Femur (tissue), 1 donor: ENCODE results near the gene MLYCD.
"Not testable (repeated sequence)": the region's sequence is repeated elsewhere in the genome, so short reads cannot be mapped to it uniquely, and the experiment has no call there.

Experiments used
- DNase-seq: peaks from one replicate; pipeline ENCODE4 v3.0.0-alpha.2; 2017

MLYCD gene

DNA sequence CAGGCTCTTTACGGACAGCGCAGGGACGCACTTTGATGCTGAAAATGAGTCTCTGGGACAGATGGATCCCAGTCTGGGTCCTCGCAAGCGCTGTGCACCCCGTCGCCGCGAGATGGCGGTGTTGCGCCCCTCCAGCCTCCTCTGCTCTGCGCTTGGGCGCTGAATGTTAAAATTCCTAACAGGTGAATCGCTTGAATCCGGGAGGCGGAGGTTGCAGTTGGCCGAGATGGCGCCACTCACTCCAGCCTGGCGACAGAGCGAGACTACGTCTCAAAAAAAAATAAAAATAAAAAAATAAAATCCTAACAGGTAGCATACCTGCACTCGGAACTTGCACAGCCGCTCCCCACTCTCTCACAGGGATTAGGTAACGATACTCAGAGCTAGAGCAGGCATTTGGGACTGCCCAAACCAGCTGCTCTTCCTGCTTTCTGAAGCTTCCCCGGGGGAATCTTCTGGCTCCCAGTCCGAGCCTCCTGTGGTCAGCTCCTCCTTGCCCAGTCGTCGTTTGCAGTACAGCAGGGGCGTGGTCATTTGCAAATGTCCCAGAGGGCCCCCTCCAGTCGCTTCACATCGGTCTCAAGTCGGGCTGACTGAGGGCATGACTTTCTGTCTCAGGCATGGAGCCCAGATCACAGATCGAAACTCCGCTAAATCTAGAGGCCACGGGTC, 27.9 kb downstream of the MLYCD start:
- DNase-seq, result peak; percentile 80

DNA sequence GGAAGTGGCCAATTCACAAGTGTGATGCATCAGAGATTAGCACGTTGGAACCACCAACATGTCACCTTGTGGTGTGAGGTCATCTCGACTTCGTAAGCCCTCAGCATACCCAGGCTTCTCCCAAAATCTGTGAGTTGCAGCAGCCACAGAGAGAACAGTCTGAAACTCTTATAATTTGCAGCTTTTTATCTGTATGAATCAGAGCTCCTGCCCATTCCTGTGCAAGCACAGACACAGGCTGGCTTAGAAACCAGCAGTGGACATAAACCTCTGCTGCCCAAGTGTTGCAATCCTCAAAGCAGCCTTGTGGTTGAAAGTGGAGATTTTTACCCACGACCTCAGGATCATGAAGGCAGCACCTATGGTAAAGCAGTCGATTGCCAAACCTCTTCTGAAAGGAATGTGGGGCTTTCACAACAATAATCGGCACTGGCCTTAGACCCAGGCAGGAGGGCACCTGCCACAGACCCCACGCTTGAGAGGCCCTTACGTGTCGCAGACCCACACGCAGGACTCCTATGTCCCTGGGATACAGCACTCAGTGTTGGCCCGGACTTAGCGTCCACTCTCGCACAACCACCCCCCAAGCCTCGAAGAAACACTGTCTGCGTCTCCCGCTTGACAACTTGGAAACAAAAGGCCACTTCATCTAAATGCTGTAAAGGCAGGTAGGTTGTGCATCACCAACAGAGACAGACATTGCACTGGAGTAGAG, 29.6 kb downstream of the MLYCD start:
- DNase-seq, result no peak

DNA sequence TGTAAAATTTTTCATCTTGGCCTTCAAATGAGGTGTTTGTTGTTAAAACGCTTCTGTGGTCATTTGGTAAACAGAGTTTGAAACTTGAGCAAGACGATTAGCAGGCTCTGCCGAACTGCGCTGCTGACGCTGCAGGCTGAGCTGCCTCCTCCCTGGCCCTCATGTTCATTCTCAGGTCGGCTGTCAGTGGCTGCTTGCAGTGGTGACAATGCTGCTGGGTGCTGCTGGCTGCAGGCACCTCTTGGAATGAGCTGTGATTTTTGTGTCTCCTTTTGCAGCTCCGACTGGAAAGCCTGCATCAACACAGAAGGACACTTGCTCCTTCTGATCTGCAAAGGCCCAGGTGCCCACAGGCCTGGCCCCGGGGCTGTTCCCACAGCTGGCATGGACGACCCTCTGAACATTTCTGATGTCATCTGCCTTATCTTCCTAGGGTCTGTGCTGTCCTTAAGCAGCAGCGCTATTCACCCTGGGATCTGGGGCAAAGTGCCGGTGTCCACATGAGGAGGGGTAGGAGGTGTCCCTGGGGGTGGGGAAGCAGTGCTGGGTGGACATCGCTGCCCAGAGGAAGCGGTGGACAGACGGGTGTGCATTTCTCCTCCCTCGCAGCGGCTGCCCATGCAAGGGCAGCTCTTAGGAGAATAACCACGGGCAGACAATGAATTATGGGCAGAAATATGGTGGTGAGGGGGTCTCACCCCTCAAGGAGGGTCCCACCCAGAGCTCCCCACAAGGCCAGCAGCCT, 31.1 kb downstream of the MLYCD start:
- DNase-seq, result no peak

DNA sequence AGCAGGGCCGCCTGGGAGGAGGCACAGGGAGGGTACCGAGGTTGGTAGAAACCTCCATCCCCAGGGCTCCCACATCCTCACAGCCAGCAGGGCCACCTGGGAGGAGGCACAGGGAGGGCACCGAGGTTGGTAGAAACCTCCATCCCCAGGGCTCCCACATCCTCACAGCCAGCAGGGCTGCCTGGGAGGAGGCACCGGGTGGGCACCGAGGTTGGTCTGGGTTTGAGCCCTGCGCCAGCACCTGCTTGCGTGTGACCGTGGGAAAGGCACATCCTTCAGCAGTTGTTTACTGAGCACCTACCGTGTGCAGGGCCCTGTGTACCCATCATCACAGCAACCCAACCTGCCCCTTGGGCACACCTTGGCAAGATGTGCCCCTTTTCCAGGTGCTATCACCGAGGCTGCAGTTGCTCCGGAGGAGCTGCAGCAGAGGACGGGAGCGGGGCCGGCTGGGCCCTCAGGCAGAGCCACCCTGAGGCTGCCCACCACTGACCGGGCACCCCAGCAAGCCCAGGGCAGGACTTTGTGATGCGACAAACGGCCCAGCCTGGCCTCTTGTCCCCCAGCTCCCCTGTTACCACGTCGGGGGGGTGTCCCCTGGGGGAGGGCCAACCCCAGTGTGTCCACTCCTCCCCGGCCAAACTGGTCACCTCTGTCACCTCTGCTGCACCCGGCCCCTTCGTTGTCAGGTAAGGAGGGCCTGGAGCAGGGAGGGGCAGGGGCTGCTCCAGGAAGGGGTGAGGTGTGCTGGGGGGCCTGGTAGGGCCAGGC, 32.0 kb downstream of the MLYCD start:
- no peak for DNase-seq

DNA sequence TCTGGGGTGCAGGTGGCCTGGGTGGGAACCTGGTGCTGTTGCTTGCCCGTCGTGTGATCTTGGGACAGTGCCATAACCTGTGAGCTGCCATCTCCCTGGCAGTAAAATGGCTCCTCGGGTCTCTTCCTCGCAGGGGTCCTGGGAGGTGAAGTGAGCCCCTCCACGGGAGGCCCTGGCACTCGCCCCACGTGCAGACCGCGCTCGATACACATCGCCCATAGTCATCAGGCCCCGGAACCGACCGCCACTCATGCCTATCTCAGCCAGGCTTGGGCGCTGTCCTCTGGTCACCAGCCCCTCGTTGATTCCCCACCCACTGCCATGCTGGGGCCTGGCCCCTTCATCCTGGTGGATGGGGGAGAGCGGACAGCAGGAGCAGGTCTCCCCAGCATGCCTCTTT, 32.6 kb downstream of the MLYCD start:
- DNase-seq, result no peak

DNA sequence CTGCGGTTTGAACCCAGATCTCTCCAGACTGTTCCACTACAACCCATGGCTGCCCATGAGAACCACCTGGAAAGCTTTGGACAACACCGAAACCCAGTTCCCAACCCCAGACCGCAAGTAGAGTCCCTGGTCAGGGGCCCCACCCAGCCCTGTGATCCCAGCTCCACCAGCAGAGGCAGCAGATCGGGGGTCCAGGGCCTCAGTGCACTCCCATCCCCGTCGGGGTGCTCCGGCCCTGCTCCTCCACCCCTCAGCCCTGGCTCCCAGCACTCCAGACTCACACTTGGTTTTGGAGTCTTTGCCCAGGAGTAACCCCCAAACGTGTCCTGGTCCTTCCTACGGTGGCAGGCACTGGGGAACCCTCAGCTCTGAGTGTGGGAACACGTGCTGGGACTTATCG, 33.4 kb downstream of the MLYCD start:
- no peak for DNase-seq

DNA sequence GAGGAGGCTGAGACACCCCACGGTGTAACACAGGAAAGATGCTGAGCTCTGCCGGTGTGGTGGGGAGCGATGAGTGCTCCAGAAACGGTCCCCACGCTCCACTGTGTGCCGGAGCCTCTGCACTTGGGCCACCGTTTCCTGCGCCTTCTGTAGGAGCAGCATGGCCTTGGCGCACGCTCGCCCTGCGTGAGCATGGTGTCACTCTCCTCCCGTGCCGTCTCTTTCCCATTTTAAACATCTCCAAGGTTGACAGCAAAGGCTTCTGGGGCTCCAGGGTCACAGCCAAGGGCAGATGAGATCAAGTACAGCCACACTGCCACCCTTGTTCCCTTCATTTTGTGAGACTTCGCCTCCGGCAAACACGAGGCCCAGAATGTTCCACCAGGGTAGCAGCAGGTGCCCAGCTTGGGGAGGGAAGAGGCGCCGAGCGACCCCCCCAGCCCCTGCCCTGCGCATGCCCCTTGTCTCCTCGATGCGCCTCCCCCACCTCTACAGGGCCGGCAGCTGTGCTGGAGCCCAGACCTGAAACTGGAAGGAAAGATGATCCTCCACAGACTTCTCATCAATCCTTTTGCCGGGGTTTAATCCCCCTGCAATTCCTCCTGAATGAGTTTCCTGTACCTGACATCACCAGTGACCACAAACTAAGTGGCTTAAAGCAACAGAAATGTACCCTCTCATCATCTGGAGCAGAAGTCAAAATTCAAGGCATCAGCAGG, 34.2 kb downstream of the MLYCD start:
- no peak for DNase-seq

DNA sequence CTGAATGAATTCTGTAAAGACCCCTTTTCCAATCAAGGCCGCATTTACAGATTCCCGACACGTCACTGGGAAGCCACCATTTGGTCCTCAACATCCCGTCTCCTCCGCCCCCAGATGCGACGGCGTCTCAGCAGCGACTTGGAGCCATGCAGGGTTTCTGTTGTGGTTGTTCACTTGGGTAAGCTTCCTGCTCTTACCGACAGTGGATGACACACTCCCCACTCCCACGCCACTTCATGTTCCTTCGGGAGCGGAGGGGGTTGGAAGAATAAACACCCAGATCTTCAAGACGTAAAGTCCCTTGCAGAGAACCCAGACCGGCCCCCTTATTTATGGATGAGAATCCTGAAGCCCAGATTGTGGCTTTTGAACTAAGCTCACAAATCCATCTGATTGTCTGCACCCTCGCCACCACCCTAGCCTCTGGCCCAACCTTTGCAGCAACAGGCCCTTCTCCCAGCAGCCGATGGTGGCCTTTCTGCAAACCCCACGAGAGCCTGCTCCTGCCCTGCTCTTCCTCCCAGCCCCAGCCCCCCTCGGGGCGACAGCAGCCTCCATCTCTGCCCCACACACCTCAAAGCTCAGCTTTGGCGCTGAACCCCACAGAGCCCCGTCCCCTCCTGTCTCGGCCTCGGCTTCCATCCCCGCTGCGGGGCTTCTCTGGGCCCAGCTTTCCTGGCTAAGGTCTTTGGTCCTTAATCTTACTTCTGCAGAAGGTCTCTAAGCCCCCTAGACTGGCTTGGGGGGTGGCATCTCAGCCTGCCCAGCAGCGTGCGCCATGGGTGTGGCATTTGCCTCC, 35.2 kb downstream of the MLYCD start:
- no peak for DNase-seq

DNA sequence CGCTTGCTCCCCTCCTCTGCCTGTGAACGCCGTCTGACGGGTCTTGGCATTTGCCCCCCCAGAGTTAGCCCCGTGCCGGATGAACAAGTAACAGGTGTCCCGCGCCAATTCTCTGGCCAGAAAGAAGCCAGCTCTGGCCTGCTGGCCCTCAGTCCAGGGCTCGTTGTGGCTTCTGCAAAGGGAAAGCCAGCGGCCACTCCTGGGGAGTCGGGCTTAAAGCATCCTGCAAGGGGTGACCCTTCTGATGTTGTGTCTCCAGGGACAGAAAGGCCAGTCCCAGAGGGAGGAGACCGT, 35.7 kb downstream of the MLYCD start:
- DNase-seq, result no peak

DNA sequence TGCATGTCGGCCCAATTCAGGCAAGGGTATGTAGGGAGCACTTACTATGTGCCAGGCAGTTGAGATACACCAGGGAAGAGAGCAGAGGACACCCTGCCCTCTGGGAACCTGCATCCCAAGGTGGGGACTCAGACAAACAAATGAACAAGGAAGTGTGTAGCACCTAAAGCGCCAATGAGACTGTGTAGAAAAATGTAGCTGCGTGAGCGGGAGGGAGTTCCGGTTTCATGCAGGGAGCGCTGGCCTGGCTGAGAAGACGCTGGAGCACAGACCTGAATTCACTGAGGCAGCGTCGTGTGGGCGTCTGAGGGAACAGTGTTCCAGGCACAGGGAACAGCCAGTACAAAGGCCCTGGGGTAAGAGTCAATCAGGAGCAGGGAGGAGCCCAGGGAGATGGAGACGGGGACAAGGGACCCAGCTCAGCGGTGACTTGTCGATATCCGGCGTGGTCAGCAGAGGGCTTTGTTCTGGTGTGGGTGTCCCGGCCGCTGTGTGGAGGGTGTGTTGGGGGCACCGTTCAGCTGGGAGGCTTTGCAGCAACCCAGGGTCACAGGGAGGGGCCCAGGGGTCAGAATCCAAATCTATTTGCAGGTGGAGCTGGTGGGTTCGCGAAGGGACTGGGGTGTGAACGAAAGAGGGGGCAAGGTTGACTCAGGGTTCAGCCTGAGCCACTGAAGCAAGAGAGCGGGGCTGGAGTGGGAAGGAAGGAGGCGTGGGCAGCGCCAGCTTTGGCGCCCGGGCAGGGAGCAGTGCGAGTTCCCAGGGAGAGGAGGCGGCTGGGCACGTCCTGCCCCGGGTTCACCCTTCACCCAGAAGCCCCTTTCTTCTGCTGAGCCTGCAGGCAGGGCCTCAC, 36.3 kb downstream of the MLYCD start:
- DNase-seq, result no peak

DNA sequence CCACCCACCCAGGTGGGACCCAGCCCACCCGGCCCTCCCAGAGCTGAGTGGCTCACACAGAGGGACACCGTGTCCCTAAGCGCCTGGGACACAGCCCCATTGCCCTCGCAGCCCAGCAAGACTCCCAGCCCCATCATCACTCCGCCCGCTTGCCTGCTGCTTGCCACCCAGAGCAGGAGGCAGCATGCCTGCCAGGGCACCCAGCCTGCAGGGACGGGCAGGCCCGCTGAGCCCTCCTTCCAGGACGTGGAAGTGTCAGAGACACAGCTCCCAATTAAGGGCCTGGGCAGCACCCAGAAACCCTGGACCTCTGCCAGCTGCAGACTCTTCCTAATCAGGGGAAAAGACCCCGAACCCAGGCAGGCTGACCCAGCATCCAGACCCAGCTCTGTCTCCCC, 36.9 kb downstream of the MLYCD start:
- DNase-seq, result no peak

DNA sequence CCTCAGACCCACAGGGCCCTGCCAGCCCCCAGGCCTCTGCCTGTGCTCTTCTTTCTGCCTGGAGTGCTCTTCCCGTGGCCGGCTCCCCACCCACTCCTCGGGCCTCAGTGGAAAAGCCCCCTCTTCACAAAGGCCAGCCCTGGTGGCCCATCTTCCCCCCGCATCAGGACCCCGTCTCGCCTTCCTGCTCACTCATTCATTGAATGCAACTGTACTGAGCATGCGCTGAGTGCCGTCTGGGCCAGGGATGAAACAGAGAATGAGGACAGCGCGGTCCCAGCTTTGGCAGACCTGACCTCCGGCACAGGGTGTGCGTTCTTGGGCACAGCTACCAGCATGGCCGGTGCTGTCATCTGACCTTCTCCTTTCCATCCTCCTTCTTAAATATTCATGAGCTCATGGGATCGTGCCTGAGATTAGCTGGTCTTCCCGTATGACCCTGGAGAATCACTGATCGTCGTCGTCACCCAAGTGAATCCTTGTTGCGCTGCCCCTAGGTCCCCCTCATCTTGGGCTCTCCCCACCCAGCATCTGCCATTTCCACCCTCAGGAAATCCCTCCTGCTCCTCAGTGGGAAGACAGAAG, 37.8 kb downstream of the MLYCD start:
- no peak for DNase-seq

DNA sequence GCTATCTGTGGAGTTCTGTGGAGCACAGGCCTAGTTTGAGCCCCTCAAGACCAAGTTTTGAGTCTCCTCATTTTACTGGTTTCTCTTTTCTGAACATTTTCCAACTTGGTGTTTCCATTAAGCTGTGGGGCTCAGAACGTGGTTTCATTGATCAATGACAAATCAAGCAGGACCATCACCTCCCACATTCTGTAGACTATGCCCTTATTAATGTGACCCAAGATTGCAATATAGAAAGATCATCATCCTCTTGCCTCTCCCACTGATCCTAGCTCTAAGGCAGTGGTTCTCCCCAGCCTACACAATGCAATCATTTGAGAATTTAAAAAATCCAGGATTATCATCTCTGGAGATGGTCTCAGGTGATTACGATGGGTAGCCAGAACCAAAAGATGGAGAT, 38.4 kb downstream of the MLYCD start:
- DNase-seq, result no peak

DNA sequence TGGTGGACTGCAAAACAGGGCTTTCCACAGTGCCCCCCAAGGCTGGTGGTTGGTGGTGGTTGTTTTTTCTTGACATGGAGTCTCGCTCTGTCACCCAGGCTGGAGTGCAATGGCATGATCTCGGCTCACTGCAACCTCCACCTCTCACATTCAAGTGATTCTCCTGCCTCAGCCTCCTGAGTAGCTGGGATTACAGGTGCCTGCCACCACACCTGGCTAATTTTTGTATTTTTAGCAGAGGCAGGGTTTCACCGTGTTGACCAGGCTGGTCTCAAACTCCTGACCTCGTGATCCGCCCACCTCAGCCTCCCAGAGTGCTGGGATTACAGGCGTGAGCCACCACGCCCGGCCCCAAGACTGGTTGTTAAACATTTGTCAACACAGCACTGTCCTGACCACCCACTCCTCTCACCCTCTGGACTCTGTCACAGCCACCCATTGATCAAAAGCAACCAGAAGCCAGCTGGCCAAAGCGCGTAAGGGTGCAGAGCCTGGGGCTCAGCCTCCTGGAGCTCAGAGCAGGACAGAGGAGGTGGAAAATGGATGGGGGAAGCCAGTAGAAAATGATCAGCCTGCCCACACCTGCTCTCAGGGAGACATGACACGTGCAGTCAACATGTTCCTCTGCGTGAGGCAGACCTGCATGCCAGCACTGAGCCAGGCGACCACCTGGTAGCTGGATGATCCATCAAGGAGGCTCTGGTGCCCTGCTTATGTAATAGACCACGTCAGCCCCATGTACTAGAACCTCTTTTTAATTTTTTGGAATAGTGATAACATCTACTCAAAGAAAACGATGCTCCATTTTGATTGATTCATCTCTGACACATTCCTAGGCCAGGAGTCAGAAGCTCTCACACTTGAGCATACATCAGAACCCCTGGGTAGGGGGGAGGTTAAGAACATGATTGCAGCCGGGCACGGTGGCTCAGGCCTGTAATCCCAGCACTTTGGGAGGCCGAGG, 39.3 kb downstream of the MLYCD start:
- DNase-seq, result no peak

DNA sequence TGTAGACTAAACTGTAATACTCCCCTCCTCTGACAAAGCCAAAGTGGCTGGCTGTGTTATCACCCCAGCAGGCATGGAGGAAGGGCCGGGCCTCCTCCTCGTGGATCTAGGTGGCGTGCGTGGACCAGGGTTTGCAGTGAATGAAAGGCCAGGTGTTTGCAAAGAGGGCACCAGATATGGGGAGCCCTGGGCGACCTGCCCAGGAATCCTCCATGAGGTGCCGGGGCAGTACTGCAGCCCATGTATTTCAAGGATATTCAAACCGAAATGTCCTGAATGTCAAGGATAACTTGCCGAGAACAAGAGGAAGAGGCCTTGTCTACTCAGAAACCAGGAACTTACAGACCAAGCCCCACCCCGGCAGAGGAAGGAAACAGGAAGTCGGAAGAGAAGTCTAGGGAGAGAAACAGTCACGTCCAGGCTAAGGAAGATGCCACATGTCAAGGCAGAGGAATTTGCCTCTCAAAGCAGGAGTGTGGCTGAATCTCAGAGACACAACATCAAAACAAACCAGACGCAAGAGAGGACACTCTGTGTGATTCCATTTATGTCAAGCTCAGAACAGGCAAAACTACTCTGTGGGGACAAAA, 40.4 kb downstream of the MLYCD start:
- DNase-seq, result no peak

DNA sequence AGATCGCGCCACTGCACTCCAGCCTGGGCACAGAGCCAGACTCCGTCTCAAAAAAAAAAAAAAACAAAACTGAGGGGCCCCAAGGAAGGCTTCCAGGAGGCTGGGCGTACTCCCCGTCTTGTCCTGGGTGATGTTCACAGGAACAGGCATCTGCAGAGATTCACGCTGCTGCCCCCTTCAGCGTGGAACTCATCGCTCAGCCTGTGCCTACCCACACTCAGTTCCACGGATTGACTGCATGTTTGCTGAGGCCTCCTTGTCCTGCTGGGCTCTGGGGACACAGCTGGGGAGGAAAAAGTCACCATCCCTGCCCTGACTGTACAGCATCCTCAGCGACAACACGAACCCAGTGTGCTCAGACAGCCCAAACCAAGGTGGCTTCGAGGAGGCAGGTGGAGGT, 41.2 kb downstream of the MLYCD start:
- no peak for DNase-seq

DNA sequence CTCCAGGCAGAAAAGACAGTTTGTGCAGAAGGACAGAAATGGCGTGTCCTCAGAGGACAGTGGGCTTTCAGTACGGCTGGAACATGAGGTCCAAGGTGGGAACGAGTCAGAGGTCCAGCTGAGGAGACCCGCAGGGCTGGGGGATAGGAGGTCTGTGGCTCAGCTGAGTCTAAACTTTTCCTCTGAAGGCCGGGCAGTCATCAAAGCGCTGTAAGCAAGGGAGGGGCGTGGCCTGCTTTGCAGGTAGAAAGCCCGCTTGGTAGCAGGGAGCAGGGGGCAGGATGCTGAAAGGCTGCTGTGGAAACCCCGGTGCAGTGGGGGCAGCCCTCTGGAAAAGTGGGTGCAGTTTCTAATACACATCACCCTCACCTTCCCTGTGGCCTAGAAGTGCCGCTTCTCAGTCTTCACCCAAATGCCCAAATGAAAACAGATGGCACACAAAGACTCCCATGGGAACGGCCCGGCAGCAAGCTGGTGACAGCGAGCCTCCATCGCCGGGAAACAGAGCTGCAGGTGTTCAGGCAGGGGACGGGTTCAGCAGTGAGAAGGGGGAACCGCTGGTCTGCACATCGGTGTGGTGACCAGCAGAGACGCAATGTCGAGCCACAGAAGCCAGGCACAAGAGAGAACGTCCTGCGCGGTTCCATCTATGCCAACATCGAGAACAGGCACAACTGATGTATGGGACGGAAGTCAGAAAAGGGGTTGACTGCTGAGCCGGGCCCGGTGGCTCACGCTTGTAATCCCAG, 41.9 kb downstream of the MLYCD start:
- no peak for DNase-seq

DNA sequence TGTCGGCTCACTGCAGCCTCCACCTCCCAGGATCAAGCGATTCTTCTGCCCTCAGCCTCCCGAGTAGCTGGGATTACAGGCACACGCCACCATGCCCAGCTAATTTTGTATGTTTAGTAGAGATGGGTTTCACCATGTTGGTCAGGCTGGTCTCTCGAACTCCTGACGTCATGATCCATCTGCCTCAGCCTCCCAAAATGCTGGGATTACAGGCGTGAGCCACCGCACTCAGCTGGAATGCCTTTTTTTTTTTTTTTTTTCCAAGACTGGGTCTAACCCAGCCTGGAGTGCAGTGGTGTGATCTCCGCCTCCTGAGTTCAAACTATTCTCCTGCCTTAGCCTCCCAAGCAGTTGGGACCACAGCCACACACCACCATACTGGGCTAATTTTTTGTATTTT, 42.6 kb downstream of the MLYCD start:
- DNase-seq, result not testable (repeated sequence)
